OCI-LY7 (cell line): ENCODE data around the gene CCDC51.

ENCODE experiments used
- CTCF ChIP-seq: fragments of 200-600 bp; sonication (generic); conservative IDR thresholded peaks from 2 replicates; pipeline ENCODE4 v1.5.1; 2014; ENCODE audit warnings: mild to moderate bottlenecking, antibody characterized with exemption, low read length, moderate library complexity, mixed read lengths
- EZH2phosphoT487 ChIP-seq: fragments of 200-600 bp; sonication (generic); IDR thresholded peaks from 2 replicates; pipeline ENCODE4 v1.6.1; 2018; ENCODE audit warnings: low read depth, borderline replicate concordance, mild to moderate bottlenecking, mixed run types, antibody characterized with exemption, low read length, moderate library complexity, mixed read lengths

GRCh38 chr3:48388966-48389365, 51.0 kb downstream of the CCDC51 start:
- TF ChIP-seq CTCF, result no peak
- TF ChIP-seq EZH2phosphoT487, result no peak
